CD4-positive, alpha-beta T cell treated with Interleukin-1 beta for 1 hour (primary cell): ENCODE data around the gene C1orf35.

Experiments used
- DNase-seq, 2 donors: peaks; one replicate each; pipeline ENCODE4 v3.0.0-alpha.2; 2020 to 2022

C1orf35 gene

DNA sequence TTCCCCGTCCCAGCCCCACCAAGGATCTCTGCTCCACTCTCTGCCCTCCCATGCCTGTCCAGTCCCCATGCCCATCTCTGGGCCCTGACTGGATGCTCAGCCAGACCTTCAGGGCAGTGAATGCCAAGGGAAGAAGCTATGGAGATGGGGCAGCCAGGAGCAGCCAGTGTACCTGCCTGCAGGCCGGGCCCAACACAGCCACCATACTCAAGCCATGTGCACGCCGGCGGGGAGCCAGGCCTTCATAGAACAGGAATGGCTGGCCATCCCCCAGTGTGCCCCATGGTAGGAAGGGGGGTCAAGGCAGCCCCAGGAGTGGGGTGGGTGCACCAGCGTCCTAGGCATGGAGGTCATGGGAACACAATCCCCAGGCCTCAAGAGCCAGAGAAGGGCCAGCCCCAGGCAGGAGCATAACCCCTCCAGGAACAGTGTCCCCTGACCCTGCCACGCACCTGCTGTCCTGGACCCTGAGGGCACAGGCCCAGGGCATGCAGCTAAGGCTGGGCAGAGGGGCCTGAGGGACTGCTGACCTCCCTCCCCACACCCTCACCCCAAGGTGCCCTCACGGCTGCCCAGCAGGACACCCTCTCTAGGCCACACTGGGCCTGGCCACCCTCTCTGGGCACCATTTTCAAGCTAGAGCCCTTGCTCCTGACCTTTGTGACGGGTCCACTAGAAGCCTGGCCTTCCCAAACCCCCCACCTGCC, 40.9 kb downstream of the C1orf35 start:
- DNase-seq = no peak

DNA sequence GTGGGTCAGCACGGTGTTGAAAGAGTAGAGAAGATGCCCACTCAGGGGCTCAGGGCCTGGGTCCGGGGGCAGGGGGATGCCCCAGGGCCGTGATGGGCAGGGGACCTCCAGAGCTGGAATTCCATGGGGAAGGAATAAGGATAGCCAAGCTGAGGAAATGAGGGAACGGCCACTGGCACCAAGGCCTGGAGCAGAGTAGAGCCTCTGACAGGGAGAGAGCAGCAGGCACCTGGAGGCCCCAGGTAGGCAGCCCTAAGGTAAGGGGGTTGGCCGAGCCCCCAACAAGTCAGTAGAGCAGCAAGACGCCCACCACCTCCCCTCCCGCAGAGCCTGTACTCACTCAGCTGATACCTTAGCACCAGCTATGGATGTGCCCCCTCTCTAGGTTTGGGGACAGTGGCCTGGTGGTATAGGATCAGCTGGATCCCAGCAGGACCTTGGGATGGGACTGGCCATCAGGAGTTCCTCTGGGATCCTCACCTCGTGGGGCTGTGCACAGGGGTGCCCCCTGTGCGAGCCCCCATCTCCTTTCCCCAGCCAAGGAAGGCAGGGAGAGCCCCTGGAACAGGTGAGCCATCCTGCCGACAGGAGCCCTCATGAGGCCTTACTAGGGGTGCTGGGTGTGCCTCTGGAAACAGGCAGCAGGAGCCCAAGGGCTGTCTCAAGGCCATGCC, 41.6 kb downstream of the C1orf35 start:
- DNase-seq = no peak

DNA sequence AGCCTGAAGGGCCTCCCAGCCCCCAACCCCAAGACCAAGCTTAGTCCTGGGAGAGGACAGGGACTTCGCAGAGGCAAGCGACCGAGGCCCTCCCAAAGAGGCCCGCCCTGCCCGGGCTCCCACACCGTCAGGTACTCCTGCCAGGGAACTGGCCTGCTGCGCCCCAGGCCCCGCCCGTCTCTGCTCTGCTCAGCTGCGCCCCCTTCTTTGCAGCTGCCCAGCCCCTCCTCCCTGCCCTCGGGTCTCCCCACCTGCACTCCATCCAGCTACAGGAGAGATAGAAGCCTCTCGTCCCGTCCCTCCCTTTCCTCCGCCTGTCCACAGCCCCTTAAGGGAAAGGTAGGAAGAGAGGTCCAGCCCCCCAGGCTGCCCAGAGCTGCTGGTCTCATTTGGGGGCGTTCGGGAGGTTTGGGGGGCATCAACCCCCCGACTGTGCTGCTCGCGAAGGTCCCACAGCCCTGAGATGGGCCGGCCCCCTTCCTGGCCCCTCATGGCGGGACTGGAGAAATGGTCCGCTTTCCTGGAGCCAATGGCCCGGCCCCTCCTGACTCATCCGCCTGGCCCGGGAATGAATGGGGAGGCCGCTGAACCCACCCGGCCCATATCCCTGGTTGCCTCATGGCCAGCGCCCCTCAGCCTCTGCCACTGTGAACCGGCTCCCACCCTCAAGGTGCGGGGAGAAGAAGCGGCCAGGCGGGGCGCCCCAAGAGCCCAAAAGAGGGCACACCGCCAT, 42.5 kb downstream of the C1orf35 start:
- DNase-seq = no peak

DNA sequence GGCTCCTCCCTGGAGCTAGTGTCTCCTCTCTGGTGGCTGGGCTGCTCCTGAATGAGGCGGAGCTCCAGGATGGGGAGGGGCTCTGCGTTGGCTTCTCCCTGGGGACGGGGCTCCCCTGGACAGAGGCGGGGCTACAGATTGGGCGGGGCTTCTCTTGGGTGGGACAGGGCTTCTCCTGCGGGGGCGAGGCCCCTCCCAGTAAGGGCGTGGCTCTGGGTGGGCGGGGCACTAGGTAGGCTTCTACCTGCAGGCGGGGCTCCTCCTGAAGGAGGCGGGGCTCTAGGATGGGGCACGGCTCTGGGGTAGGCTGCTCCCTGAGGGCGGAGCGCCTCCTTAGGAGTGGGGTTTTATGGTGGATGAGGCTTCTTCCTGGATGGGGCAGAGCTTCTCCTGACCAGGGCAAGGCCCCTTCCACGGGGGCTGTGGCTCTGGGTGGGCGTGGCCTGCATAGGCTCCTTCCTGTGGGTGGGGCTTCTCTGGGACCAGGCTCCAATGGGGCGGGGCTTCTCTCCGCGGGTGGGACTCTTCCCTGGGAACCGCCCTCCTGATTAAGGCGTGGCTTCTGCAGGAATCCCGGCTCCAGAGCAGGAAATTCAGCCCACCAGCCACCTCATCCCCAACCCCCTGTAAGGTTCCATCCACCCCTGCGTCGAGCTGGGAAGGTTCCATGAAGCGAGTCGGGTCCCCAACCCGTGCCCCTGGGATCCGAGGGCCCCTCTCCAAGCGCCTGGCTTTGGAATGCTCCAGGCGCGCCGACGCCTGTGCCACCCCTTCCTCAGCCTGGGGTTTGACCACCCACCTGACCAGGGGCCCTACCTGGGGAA, 43.3 kb downstream of the C1orf35 start:
- DNase-seq = peak; percentile 79 to 82

DNA sequence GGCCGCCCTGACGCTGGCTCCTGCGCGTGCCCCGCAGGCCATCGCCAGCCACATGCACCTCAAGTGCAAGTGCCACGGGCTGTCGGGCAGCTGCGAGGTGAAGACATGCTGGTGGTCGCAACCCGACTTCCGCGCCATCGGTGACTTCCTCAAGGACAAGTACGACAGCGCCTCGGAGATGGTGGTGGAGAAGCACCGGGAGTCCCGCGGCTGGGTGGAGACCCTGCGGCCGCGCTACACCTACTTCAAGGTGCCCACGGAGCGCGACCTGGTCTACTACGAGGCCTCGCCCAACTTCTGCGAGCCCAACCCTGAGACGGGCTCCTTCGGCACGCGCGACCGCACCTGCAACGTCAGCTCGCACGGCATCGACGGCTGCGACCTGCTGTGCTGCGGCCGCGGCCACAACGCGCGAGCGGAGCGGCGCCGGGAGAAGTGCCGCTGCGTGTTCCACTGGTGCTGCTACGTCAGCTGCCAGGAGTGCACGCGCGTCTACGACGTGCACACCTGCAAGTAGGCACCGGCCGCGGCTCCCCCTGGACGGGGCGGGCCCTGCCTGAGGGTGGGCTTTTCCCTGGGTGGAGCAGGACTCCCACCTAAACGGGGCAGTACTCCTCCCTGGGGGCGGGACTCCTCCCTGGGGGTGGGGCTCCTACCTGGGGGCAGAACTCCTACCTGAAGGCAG, 44.0 kb downstream of the C1orf35 start:
- peak; percentile 62 to 75 for DNase-seq

DNA sequence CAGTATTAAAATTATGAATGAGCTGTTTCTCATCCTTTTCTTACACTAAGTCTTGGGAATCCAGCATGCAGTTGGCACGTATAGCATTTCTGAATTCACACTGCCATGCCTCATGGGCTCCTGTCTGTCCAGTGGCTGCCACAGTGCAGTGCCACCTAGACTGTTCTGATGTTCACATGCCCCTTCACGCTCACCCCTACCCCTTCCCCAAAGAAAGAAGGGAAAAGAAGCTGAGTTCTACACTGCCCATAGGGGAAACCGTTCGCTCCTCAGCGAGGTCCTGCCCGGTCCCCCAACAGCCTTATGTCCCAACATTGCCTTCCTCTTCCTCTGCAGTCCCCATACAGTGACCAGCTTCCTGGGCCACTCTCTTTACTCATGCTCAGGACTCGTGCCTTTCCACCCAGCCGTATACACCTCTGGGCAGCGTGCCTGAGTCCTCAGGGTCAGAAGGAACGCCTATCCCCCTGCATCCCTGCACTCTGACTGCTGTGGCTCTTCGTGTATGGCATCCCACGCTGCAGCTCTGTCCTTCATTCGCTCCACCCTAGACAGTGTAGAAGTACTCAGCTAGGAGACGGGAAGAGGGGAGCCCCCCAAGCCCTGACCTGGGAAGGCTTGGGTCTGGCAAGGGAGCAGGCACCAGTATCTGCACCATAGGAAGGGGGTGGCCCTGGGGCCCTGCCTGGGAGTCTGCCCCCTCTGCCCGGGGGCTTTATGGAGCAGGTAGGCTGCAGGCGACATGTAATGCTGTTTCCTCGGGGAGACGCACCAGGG, 44.8 kb downstream of the C1orf35 start:
- no peak for DNase-seq
